ENCODE results near the gene MAD1L1.

MAD1L1 gene

GRCh38 chr7:2258661-2259365, 26.1 kb upstream of the MAD1L1 start:
- no peak for DNase-seq (ENCODE audit: low read depth in 2 of 2)

GRCh38 chr7:2257651-2258050, 24.9 kb upstream of the MAD1L1 start:
- DNase-seq (ENCODE audit: low read depth in 2 of 2): no peak

- no peak for DNase-seq (ENCODE audit: low read depth in 2 of 2)
These were observed 24.4 kb upstream of the MAD1L1 start for GRCh38 chr7:2257046-2257551.

- DNase-seq (ENCODE audit: low read depth in 2 of 2): no peak
These were observed 23.7 kb upstream of the MAD1L1 start for GRCh38 chr7:2256306-2257045.

- no peak for DNase-seq (ENCODE audit: low read depth in 2 of 2)
These were observed 22.7 kb upstream of the MAD1L1 start for GRCh38 chr7:2255145-2256139.

GRCh38 chr7:2254429-2255144, 21.8 kb upstream of the MAD1L1 start:
- DNase-seq (ENCODE audit: low read depth in 2 of 2): no peak

GRCh38 chr7:2253525-2254244, 20.9 kb upstream of the MAD1L1 start:
- no peak for DNase-seq (ENCODE audit: low read depth in 2 of 2)

GRCh38 chr7:2253021-2253420, 20.3 kb upstream of the MAD1L1 start:
- DNase-seq (ENCODE audit: low read depth in 2 of 2): no peak

GRCh38 chr7:2251841-2252771, 19.4 kb upstream of the MAD1L1 start:
- no peak for DNase-seq (ENCODE audit: low read depth in 2 of 2)

GRCh38 chr7:2251381-2251780, 18.6 kb upstream of the MAD1L1 start:
- DNase-seq (ENCODE audit: low read depth in 2 of 2): no peak

GRCh38 chr7:2249744-2250323, 17.1 kb upstream of the MAD1L1 start:
- no peak for DNase-seq (ENCODE audit: low read depth in 2 of 2)

GRCh38 chr7:2248984-2249694, 16.4 kb upstream of the MAD1L1 start:
- peak; percentile 76 to 80 for DNase-seq (ENCODE audit: low read depth in 2 of 2)

- no peak for DNase-seq (ENCODE audit: low read depth in 2 of 2)
These were observed 14.6 kb upstream of the MAD1L1 start for GRCh38 chr7:2247141-2247995.

- no peak for DNase-seq (ENCODE audit: low read depth in 2 of 2)
These were observed 13.3 kb upstream of the MAD1L1 start for GRCh38 chr7:2245883-2246675.

GRCh38 chr7:2244404-2244995, 11.8 kb upstream of the MAD1L1 start:
- DNase-seq (ENCODE audit: low read depth in 2 of 2): no peak

- no peak for DNase-seq (ENCODE audit: low read depth in 2 of 2)
These were observed 10.7 kb upstream of the MAD1L1 start for GRCh38 chr7:2243458-2243857.

Data from fibroblast of skin of left biceps (primary cell).